Posterior vena cava (tissue), 2 donors: ENCODE measurements around the gene OR6P1. TPM values are rescaled to one million over a fixed set of nuclear protein-coding genes. Genes with fewer than 3 reads are reported as not detected.

ENCODE experiments used
- DNase-seq: peaks from one replicate; pipeline ENCODE4 v3.0.0-alpha.2; 2020; ENCODE audit warnings: low spot score
- intact Hi-C, 2 donors: fragments of 100-400 bp; cut with DNase I; formaldehyde crosslinking; loops; one replicate each; pipeline versions ENCODE4 v1.14.1 to v1.14.2; 2022 to 2023
- long read RNA-seq, 2 donors: library from polyadenylated mRNA; unstranded; transcript quantifications; one replicate each; pipeline ENCODE4 v2.0.0, GENCODE V29; 2020 to 2021
- total RNA-seq, 2 donors: library from RNA; stranded (reverse); fragmentation: NEBNext Ultra II Directional; extraction: Animal tissue kit (Norgen Biotek cat#: 25700); gene quantifications; one replicate each; pipeline ENCODE4 v1.2.1, GENCODE V29; 2021
- donor health status: DM: yes; HTN: yes; CAD: no.
- donor health status: DM: yes; HTN: yes; CAD: no.

OR6P1 gene, protein sequence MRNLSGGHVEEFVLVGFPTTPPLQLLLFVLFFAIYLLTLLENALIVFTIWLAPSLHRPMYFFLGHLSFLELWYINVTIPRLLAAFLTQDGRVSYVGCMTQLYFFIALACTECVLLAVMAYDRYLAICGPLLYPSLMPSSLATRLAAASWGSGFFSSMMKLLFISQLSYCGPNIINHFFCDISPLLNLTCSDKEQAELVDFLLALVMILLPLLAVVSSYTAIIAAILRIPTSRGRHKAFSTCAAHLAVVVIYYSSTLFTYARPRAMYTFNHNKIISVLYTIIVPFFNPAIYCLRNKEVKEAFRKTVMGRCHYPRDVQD
- not detected for total RNA-seq
- long read RNA-seq, donor 1 = 0 reads
- long read RNA-seq, donor 2 = 0 reads

GRCh38 chr1:158570480-158570879 lies at the start of gene OR6P1:
OR6P1 (minus strand) TSS chr1:158570580; CDS start chr1:158563604, 6,976 bp downstream.
- intact Hi-C loops = loop anchor here in 1 of 2 donors (5.0 kb wide), 1 partner anchor 58 kb away; no protein-coding TSS in a partner anchor
- DNase-seq = no peak

DNA sequence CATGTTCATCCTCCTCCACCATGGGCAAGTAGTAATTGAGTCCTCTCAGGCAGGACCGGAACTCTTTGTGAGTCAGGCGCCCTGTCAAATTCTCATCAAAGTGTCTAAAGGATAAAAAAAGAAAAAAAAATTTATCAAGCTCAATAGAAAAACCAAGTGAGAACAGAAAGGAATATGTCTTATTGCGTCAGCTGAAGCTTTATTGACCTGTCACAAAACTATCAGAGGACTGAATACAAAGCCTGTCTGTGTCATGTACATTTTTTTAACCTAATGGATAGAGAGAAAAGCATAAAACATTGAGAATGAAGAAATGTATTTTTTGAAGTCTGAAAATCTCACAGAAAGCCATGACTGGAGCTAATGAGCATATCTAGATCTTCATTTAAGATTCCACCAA lies 43.4 kb upstream of the OR6P1 start:
- no peak for DNase-seq
- intact Hi-C loops = no loop called here

DNA sequence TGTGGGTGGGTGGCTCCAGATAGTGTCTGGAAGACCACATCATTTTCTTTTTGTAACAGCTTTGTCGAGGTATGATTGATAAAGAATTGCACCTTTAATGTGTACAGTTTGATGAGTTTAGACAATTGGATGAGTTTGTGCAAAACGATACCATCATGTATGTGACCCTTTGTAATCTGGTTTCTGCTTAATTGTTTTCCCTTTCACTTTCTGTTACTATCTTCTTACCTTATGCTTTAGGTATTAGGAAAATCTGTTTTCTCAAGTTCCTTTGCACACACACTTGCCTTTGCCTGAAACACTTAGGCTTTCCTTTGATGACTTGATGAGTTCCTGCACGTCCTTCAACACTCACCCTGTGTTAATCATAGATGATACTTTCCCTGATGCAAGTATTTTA lies 41.5 kb upstream of the OR6P1 start:
- intact Hi-C loops = no loop called here
- no peak for DNase-seq

DNA sequence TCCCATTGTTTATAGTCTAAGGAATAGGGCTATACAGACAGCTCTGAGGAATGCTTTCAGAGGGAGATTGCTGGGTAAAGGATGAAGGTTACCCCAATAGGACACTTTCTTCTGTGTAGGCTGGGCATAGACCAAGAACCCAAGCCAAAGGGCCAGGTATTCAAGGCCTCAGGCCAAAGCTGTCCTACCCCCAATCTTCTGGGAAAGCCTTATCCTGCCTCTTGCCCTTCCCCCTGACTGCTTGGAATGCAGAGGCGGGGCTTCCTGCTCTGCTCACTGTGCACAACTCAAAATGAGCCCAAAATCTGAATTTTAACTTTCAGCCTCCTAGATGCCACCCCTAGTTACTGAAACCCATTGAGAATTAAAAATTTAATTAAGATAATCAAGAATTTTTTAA lies 36.9 kb upstream of the OR6P1 start:
- no peak for DNase-seq
- intact Hi-C loops = no loop called here

- intact Hi-C loops = no loop called here
- no peak for DNase-seq
Measured at GRCh38 chr1:158604968-158605367, 34.6 kb upstream of the OR6P1 start, which contains the start of gene OR10Z1. OR10Z1 (plus strand) TSS chr1:158605268; CDS start chr1:158606439, 1,171 bp downstream.

DNA sequence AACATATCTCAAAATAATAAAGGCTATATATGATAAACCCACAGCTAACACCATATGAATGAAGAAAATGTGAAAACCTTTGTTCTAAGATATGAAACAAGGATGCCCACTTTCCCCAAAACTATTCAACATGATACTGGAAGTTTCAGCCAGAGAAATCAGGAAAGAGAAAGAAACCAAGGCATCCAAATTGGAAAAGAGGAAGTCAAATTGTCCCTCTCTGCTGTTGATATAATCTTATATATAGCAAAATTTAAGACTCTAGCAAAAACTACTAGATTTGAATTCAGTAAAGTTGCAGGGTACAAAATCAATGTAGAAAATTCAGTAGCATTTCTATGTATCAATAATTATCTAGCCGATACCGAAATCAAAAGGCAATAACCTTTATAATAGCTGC lies 30.4 kb upstream of the OR6P1 start:
- no peak for DNase-seq
- intact Hi-C loops = no loop called here

GRCh38 chr1:158586942-158587341 lies 16.6 kb upstream of the OR6P1 start:
- DNase-seq = no peak
- intact Hi-C loops = no loop called here

- no peak for DNase-seq
- intact Hi-C loops = no loop called here
Measured at GRCh38 chr1:158583962-158584361, 13.6 kb upstream of the OR6P1 start.

GRCh38 chr1:158579733-158580132 lies 9.4 kb upstream of the OR6P1 start, which contains the start of gene OR10X1:
OR10X1 (minus strand) TSS chr1:158579899; CDS start chr1:158579899, 0 bp downstream.
- intact Hi-C loops = no loop called here
- no peak for DNase-seq

GRCh38 chr1:158577561-158577960 lies 7.2 kb upstream of the OR6P1 start:
- DNase-seq = no peak
- intact Hi-C loops = no loop called here

- intact Hi-C loops = loop anchor here in 1 of 2 donors (5.0 kb wide), 1 partner anchor 60 kb away; no protein-coding TSS in a partner anchor
Measured at GRCh38 chr1:158572226-158572625, 1.8 kb upstream of the OR6P1 start.

DNA sequence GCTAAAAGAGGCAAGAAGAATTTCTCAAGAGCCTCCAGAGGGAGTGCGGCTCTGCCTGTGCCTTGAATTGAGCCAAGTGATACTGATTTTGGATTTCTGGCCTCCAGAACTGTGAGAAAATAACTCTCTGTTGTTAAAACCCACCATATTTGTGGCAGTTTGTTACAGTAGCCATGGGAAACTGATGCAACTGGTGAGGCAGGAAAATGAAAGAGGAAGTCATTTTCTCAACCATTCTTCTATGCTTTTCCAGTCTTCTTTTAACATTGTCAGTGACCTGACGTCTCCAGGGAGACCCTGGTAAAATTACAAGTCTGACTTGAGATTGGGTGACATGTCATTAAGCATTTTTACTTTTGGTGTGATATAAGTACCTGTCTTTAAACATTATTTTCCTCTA lies 5.8 kb downstream of the OR6P1 start:
- intact Hi-C loops = no loop called here
- DNase-seq = no peak

More at GRCh38 chr1:158572226-158572625, 1.8 kb upstream of the OR6P1 start:
- no peak for DNase-seq

GRCh38 chr1:158563853-158564252 lies 6.5 kb downstream of the OR6P1 start:
- no peak for DNase-seq
- intact Hi-C loops = no loop called here

- DNase-seq = no peak
- intact Hi-C loops = no loop called here
Measured at GRCh38 chr1:158559696-158560095, 10.7 kb downstream of the OR6P1 start.

- no peak for DNase-seq
- intact Hi-C loops = no loop called here
Measured at GRCh38 chr1:158554352-158554751, 16.0 kb downstream of the OR6P1 start, which contains the start of gene OR6Y1. OR6Y1 (minus strand) TSS chr1:158554405; CDS start chr1:158548105, 6,300 bp downstream.

DNA sequence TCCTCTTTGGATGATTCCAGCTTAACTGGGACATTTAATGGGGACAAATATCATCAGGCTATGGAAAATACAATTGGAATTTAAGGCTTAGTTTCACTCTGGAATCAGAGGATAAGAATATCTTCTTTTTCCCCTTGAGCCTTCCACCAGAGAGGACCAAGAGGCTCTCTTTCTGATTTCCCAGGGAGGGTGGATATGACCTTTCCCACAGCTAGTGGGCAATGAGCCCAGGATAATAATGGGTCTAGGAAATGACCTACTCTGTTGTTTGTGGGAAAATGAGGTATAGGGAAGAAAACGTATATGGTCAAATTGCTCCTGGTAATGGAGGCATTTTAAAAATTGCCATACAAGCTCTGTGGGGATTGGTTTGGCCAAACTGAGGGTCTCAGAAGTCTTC lies 18.1 kb downstream of the OR6P1 start:
- intact Hi-C loops = no loop called here
- DNase-seq = no peak

DNA sequence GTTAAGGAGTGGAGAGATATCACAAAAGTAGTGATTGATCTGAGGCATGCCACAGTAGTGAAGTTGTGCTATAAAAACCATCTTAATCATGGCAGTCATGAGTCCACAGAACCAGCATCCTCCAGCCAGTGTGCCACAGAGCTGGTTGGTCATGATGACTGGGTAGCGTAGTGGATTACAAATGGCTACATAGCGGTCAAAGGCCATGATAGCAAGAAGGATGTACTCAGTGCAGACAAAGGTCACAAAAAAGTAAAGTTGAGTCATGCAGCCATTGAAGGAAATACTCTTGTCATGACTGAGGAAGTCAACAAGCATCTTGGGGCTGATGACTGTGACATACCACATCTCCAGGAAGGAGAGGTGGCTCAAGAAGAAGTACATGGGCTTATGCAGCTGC lies 22.8 kb downstream of the OR6P1 start:
- intact Hi-C loops = no loop called here
- no peak for DNase-seq

DNA sequence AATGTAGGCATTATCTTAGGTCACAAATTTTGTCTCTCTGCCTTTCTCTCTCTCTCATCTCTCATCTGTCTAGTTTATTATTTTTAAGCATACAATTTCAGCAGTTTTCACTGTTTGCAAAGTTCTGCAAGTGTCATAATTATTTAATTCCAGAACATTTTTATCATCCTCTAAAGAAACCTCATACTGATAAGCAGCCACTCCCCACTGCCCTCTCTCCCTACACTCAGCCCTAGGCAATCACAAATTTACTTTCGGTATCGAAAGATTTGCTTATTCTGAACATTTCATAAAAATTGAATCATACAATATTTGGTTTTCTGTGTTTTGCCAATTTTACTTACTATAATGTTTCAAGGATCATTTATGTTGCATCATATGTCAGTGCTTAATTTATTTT lies 32.8 kb downstream of the OR6P1 start:
- DNase-seq = no peak

GRCh38 chr1:158534496-158534895 lies 35.9 kb downstream of the OR6P1 start:
- DNase-seq = no peak
- intact Hi-C loops = no loop called here

More for the DNA sequence above, 32.8 kb downstream of the OR6P1 start:
- intact Hi-C loops = no loop called here

DNA sequence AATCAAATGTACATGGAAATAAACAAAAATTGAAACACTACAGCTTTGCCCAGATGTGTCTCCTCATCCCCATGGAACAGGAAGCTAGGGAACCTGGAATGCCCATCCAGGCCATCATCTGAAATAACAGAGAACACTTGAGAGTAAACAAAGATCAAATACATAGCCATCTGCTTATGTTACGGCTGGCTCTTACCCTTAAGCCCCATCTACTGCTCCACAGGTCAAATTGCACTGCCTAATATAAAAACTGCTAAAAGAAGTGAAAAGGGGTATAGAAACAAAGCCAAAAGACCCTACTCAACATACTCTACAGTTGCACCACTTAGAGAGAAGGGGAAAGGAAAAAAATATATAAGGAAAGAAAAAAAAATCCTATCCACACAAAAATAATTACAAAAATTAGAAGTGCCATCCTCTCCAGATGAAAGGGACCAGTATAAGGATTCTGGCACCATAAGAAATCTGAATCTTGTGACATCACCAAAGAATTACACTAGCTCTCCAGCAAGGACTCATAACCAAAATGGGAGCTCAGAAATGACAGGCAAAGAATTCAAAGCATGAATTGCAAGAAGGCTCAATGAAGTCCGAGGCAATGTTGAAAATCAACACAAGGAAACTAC lies 43.1 kb downstream of the OR6P1 start:
- DNase-seq = no peak
- intact Hi-C loops = no loop called here

GRCh38 chr1:158521666-158522058 lies 48.7 kb downstream of the OR6P1 start:
- no peak for DNase-seq
- intact Hi-C loops = no loop called here
